ENCODE results near the gene TACO1. TPM values are rescaled to one million over a fixed set of nuclear protein-coding genes. Genes with fewer than 3 reads are reported as not detected.

The TACO1 gene
- total and polyA plus RNA-seq, 2 of the 8 experiments (the other 6 are each of a cell fraction or from before 2014, with no cell fraction given) = 19.1 to 23.6 TPM

- Histone ChIP-seq H3K4me1 (replicated peaks in 1 of 4; ENCODE audit: control insufficient read depth in 3 of 4, insufficient read depth in 4 of 4, low read length in 3 of 4) (peaks cover 0 to 12% (median 1%) of the 10 kb centered on the region in 4 experiments; a peak in 1 of 7 replicates), H2BK120ac (replicated peaks; ENCODE audit: low read depth, low read length) (no peak overlapping the region), H3K23ac (ENCODE audit: insufficient read length) (no peak overlapping the region), H3K9ac (replicated peaks in 1 of 4; ENCODE audit: extremely low read depth in 1 of 4, low read depth in 3 of 4, low read length in 3 of 4) (no peak overlapping the region), H3K27me3 (replicated peaks in 1 of 4; ENCODE audit: control insufficient read depth in 3 of 4, extremely low read depth in 1 of 4, insufficient read depth in 3 of 4, low read length in 3 of 4) (no peaks in the 10 kb centered on the region), H3K56ac (replicated peaks; ENCODE audit: insufficient read length, low read depth, low read length) (no peak overlapping the region), H3K79me2 (ENCODE audit: control insufficient read depth in 1 of 2, insufficient read depth in 2 of 2, low read length in 2 of 2) (no peaks in the 10 kb centered on the region), H3K14ac (ENCODE audit: insufficient read length) (no peak overlapping the region), H2AK5ac (ENCODE audit: low read depth, low read length) (no peak overlapping the region), H3K27ac (ENCODE audit: low read depth, low read length) (no peak overlapping the region), H3K79me1 (ENCODE audit: low read depth, low read length) (no peaks in the 10 kb centered on the region; the same call in 1 of the 2 replicates), H3K18ac (ENCODE audit: extremely low read depth, low read length) (no peak overlapping the region), H3K36me3 (ENCODE audit: control insufficient read depth in 2 of 4, insufficient read depth in 4 of 4, low read length in 3 of 4) (no peaks in the 10 kb centered on the region), H2BK12ac (ENCODE audit: low read depth, low read length) (no peak overlapping the region), H2BK5ac (ENCODE audit: low read depth, low read length) (no peak overlapping the region), H2BK15ac (ENCODE audit: low read length) (no peak overlapping the region), H4K91ac (replicated peaks; ENCODE audit: insufficient read length, low read length) (no peak overlapping the region), H3K23me2 (ENCODE audit: low read depth, low read length) (no peaks in the 10 kb centered on the region), H4K5ac (ENCODE audit: insufficient read length, low read depth, low read length) (no peak overlapping the region), H2AFZ (ENCODE audit: low read length) (no peak overlapping the region), H3K4ac (replicated peaks; ENCODE audit: insufficient read length, low read depth, low read length) (no peak overlapping the region), H4K20me1 (replicated peaks in 1 of 2; ENCODE audit: control insufficient read depth in 1 of 2, insufficient read depth in 2 of 2, low read length in 2 of 2) (no peaks in the 10 kb centered on the region), H3K4me3 (ENCODE audit: extremely low read depth in 1 of 4, insufficient read depth in 2 of 4, low read depth in 3 of 4, low read length in 4 of 4) (no peak overlapping the region), H3K4me2 (ENCODE audit: insufficient read depth in 1 of 2, low read depth in 2 of 2, low read length in 2 of 2) (no peak overlapping the region), H2BK20ac (ENCODE audit: low read length) (no peak overlapping the region), H3K9me3 (ENCODE audit: insufficient read depth in 2 of 2, low read depth in 1 of 2, low read length in 1 of 2) (no peaks in the 10 kb centered on the region), H4K8ac (ENCODE audit: extremely low read depth, insufficient read depth, low read length) (no peak overlapping the region)
- ChIA-PET CTCF (ENCODE audit: partially characterized antibody) (interaction anchor here (1.2 to 1.5 kb wide), 3 partner anchors 10 to 221 kb away, joined by 3 to 4 read pairs (median 3); no protein-coding TSS in a partner anchor), POLR2A (ENCODE audit: partially characterized antibody) (interaction anchor here (1.1 to 1.2 kb wide), 2 partner anchors 16 to 29 kb away, joined by 3 to 5 read pairs; no protein-coding TSS in a partner anchor)
- FAIRE-seq (no peak), DNase-seq (ENCODE audit: low read depth in 1 of 2, low spot score in 2 of 2) (no peak)
- 95% methylated on average over 1 of the region's 1 CpG; no CpG with 5 or more reads in 1 of the 2 experiments for WGBS, 2 experiments (ENCODE audit: extremely low coverage in 1 of 2, insufficient coverage in 1 of 2, insufficient read length in 1 of 2, insufficient replicate concordance in 2 of 2, low coverage in 1 of 2, low lambda C conversion rate in 2 of 2, missing lambda C conversion rate in 1 of 2)
- no peak for TF ChIP-seq RBBP5 (IDR thresholded peaks at IDR 0.05; ENCODE audit: borderline replicate concordance, low read depth, low read length)
- no peak for TF ChIP-seq EZH2 (IDR thresholded peaks at IDR 0.05; ENCODE audit: low read depth, low read length, severe bottlenecking)
- no peak for TF ChIP-seq USF2 (IDR thresholded peaks at IDR 0.05; ENCODE audit: low read length)
- no peak for TF ChIP-seq RAD21 (IDR thresholded peaks at IDR 0.05 in 1 of 2, conservative IDR thresholded peaks at IDR 0.05 in 1 of 2; ENCODE audit: low read depth in 2 of 2, low read length in 2 of 2)
- no peak for TF ChIP-seq BACH1 (IDR thresholded peaks at IDR 0.05; ENCODE audit: low read length)
- TF ChIP-seq YY1 (IDR thresholded peaks at IDR 0.05; ENCODE audit: low read depth, low read length) = no peak
- TF ChIP-seq RNF2 (IDR thresholded peaks at IDR 0.05; ENCODE audit: borderline replicate concordance, low read depth, low read length, missing control alignments, poor library complexity, severe bottlenecking) = no peak
- no peak for TF ChIP-seq ATF2 (IDR thresholded peaks at IDR 0.05; ENCODE audit: low read length)
- TF ChIP-seq, protein P1, sequence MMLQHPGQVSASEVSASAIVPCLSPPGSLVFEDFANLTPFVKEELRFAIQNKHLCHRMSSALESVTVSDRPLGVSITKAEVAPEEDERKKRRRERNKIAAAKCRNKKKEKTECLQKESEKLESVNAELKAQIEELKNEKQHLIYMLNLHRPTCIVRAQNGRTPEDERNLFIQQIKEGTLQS (IDR thresholded peaks at IDR 0.05; ENCODE audit: insufficient read depth, low read depth, low read length) = no peak
- TF ChIP-seq KDM5A (IDR thresholded peaks at IDR 0.05; ENCODE audit: low read length) = no peak
These were observed 45.8 kb downstream of the TACO1 start for GRCh38 chr17:63646488-63646806.
